8988T (cell line): Measurements from ENCODE around the gene ALAS1.

Experiments
- DNase-seq: peaks from one replicate; pipeline ENCODE4 v3.0.0; 2011

ALAS1 gene

DNA sequence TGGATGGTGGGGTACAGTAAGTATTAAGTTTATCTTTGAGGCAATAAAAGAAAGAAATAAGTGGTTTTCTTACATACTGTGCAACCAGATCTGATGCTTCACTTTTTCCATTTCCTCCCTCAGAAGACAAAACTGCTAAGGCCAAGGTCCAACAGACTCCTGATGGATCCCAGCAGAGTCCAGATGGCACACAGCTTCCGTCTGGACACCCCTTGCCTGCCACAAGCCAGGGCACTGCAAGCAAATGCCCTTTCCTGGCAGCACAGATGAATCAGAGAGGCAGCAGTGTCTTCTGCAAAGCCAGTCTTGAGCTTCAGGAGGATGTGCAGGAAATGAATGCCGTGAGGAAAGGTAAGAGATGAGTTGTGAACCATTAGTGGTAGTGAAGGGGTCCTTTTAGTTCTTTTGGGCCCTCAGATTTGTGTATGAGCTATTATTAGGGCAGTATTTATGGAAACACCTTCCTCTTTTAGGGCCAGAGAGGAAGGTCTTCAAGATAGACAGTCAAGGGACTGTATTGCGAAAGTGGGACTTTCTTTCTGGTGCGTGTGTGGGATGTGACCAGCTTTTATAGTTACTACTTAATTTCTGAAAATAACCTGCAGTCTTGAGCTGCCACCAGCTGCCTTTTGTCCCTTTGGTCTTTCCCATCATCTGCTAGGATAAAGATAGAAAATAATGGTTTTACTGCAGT, 4.6 kb downstream of the ALAS1 start:
- DNase-seq = no peak

DNA sequence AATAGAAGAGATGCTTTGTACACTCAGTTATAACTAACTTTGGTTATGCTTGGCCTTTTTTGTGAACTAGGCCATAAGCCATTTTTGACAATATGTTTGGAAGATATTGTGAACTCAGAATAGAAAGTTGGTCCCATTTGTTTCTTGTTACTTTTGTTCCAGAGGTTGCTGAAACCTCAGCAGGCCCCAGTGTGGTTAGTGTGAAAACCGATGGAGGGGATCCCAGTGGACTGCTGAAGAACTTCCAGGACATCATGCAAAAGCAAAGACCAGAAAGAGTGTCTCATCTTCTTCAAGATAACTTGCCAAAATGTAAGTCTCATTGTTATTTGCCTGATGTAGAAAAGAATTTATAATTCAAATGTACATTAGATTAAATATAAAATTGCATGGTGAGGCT, 5.7 kb downstream of the ALAS1 start:
- DNase-seq = no peak

DNA sequence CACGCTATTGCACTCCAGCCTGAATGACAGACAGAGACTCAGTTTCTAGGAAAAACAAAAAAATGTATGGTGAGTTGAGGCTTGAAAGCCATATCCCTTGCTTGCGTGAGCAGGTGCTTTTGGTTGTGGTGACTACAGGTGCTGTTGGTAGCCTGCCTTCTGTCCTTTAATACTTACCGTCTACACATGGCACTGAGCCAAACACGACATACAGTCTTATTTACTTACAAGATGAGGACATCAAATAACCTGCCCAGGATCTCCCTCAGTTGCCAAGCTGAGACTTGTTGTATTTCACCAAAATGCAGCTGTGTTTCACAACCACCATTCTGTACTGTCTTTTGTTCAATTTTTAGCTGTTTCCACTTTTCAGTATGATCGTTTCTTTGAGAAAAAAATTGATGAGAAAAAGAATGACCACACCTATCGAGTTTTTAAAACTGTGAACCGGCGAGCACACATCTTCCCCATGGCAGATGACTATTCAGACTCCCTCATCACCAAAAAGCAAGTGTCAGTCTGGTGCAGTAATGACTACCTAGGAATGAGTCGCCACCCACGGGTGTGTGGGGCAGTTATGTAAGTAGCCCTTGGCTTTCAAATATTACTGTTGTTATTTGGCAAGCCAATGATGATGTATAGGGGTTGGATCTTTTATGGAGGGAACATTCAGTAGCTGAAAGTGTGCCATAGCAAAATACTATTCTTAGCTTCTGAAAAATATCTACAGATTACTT, 6.5 kb downstream of the ALAS1 start:
- DNase-seq = no peak

DNA sequence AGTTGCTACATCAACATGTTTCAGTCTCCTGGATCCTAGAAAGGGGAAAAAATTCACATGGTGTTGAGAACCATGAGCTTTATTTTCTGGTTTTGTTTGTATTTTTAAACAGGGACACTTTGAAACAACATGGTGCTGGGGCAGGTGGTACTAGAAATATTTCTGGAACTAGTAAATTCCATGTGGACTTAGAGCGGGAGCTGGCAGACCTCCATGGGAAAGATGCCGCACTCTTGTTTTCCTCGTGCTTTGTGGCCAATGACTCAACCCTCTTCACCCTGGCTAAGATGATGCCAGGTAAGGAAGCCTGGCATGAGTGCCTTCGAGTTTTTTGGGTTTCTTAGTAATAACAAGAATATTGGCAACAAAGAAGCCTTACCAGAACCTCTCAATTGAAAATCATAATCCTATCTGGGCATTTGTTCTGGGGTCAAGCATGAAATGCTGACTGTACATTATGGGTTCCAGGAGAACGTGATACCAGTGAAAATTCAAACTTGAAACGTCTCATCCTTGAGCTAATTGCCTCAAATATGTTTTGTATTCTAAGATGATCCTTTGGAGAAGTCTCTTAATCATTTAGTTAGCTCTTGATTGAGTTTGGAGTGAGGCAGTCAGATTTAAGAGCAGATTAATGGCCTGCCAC, 7.9 kb downstream of the ALAS1 start:
- no peak for DNase-seq

DNA sequence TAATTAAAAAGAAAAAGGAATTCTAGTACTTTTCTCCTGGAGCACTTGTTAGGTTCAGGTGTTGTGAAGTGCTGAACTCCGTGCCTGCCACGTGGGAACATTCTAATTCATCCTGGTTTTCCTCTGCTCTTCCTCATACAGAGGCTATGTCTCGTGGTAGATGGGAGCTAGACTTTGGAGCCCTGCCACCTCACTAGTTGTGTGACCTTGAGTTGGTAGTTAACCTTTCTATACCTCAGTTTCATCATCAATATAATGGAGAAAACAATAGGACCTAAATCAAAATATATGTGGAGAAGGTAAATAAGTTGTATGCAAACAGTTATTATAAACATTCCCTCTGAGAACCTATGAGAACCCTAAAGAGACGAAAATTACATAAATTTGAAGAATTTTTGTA, 10.6 kb downstream of the ALAS1 start:
- DNase-seq = no peak

DNA sequence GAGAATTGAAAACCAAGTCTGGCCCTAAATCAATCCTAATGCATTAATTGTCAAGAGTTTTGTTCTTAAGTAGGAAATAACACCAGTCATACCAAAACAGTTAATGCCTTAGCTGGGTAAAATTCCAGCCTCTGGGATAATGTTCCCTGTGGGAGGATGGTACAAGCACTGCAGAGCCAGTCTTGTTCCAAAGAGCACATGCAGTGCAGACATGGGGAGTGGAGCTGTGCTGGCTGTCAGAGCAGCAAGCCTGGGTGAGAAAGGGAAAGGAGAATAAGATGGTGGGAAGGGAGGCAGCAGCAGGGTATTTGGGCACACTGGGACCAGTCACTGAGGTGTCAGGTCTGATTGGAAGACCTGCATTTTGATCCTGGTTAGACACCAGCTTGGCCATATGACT, 12.1 kb downstream of the ALAS1 start:
- DNase-seq = no peak

DNA sequence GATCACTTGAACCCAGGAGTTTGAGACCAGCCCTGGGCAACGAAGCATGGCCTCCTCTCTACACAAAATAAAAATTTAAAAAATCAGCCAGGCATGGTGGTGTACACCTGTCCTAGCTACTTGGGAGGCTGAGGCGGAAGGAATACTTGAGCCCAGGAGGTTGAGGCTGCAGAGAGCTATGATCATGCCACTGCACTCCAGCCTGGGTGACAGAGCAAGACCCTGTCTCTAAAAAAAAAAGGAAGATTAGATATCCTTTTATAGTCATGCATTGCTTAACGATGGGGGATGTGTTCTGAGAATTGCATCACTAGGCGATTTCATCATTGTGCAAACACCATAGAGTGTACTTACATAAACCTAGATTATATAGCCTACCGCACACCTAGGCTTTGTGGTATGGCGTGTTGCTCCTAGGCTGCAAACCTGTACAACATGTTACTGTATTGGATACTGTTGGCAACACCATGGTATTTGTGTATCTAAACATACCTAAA, 12.6 kb downstream of the ALAS1 start:
- DNase-seq = no peak

DNA sequence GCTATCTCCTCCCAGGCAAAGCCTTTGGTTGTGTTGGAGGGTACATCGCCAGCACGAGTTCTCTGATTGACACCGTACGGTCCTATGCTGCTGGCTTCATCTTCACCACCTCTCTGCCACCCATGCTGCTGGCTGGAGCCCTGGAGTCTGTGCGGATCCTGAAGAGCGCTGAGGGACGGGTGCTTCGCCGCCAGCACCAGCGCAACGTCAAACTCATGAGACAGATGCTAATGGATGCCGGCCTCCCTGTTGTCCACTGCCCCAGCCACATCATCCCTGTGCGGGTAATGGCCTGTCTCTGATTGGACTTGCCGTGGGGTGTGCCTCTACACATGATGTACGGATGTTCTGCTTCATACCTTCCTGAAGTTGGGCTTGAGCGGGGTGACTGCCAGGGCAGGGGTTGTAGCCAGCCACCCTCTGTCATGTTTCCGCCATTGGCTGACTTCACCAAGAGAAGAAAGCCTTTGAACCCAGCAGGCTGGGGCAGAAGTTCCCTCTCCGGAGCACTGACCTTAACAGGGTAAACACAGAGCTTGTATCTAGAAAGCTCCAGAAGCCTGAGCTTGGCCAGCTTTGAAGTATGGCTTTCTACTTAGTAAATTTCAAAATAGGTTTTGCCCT, 13.4 kb downstream of the ALAS1 start:
- no peak for DNase-seq

DNA sequence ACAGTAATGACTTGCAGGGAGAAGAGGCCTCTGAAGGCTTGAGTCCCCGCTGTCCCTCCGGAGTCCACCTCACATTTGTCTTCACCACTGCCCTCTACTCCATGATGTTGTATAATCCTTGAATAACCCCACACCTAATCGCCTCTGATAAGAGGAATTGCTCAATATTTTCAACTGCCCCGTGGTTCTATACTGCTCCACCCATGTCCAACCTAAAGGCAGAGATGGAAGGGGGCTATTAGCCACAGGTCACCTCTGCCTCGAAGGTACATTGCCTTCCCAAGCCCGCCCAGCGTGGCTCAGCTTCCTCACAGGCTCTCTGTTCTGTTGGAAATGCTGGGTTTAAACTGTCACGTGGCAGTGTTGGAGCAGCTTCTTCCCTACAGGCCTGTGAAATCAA, 15.0 kb downstream of the ALAS1 start:
- DNase-seq = no peak

DNA sequence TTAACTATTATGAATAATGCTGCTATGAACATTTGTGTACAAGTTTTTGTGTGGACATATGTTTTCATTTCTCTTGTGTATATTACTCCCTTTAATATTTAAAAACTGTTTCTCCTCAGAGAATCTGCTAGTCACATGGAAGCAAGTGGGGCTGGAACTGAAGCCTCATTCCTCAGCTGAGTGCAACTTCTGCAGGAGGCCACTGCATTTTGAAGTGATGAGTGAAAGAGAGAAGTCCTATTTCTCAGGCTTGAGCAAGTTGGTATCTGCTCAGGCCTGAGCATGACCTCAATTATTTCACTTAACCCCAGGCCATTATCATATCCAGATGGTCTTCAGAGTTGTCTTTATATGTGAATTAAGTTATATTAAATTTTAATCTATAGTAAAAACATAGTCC, 15.9 kb downstream of the ALAS1 start:
- no peak for DNase-seq

DNA sequence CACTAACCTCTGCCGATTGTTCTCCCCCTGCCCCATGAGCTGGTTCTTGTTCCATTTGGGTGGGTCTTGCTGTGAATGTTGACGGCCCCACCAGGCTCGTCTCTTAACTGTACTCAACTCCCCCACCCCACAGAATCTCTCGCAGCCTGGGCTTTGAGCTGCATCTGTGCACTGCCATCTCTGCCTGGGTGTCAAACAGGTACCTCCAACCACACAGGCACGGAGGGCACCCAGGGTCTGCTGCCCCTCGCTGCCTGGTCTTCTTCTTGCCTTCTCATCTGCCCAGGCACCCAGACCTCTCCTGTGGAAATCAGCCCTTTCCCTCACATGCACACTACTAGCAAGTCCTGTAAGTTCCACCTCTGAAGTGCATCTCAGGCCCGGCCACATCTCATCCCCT, 17.4 kb downstream of the ALAS1 start:
- no peak for DNase-seq

DNA sequence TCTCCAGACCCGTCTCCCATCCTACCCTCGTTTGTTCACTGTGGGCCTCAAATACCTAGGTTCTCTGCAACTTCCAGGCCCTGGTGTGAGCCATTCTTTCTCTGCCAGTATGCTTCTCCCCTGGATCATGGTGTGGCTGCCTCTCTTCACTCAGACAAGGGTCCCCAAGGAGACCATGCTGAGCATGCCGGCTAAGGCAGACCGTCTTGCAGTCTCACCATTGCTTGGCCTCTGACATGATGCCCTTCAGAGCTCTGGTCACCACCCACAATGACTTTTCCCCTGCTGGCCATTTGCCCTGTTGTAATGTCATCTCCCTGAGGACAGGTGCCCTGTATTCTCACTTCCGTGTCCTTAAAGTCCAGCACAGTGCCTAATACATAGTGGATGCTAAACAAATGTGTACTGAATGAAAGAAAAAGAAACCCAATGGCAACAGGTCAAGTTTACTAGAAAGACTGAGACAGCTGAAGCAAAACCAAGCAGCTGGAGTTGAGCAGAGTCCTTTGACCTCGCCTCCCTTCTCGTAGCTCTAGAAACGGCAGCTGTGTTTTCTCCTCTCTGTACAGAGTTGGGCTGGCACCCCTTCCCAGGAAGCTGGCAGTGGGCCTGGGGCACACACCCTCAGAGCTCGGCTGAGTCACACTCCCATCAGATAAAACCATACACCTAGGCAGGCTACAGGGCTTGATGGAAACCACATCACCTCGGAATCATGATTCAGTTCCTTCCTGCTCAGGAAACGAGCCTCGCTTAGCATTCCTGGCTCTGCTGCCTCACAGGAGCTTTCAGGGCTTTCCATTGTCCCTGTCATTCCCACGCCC, 18.8 kb downstream of the ALAS1 start:
- DNase-seq = peak; percentile 97

DNA sequence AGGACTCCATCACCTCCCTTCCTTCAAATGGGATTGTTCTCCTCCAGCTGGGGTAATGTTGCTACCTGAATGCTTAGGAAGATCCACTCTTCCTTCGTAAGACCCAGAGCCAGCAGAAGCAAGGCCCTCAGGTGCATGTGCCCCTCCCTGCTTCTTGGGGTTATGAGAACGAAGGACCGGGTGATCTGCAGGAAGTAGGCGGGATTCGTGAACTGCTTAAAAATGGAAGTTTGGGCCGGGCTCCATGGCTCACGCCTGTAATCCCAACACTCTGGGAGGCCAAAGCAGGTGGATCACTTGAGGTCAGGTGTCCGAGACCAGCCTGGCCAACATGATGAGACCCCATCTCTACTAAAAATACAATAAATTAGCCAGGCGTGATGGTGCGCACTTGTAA, 19.4 kb downstream of the ALAS1 start:
- DNase-seq = no peak

DNA sequence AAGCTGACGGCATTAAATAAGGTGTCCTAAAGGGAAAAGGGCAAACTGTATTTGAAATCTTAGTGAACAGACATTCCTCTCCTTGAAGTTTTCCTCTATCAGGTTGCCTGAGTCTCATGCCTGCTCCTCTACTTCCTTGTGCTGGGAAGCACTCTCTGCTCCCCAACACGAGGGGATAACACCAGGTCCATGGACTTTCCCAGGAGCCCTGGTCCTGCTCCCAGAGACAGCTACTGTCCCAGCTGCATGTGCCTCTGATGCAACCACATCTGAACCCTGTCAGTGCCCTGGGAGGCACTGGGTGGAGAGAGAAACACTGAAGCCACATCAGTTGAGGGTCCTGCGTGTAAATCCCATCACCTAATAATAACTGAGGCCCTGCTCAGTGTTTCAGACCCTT, 20.1 kb downstream of the ALAS1 start:
- DNase-seq = no peak

DNA sequence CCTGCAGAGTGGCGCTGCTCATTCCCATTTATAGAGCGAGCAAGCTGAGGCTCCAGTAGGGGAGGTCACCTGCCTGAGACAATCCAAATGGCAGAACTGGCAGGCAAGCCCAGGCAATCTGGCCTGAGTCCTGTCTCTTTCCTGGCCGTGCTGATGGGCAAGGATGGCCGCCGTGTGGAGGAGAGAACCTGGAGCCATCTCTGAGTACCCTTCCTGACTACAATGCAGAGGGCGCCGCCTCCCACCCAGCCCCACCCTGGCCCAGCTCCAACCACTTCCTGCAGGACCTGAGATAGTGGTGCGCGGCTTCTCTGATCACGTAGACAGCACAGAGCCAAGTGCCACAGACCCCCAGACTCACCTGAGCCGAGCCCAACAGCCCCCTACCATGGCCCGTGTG, 20.5 kb downstream of the ALAS1 start:
- no peak for DNase-seq

DNA sequence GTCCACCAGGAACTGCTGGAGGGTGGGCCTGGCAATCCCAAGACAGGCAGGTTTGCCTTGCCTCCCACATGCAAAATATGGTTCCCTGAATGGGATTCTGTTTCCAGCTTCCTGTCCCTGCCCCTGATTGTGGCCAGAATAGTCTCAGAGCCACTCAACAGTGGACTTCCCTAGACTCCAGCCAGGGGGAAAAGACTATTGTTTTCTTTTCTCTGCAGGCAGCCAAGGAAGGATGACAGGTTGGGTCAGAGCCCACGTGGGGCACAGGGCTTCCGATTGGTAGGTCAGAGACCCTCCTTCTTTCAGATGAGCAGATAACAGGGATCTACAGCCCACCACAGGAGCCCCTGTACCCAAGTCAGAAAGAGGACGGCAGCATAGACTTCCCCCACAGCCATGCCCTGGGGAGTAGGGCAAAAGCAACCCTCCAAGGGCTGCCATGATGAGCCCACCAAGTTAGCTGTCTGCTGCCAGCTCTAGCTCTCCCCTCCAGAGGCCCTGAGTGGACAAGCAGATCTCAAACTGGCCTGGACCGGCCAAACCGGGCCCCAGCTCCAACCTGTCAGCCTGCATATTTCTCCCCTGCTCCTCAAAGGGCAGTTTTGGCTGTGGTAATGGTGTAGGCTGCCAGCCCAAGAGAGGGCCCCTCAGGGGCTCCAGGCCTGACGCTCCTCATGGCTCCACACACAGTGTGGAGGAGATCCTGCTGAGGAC, 21.1 kb downstream of the ALAS1 start:
- DNase-seq = no peak

DNA sequence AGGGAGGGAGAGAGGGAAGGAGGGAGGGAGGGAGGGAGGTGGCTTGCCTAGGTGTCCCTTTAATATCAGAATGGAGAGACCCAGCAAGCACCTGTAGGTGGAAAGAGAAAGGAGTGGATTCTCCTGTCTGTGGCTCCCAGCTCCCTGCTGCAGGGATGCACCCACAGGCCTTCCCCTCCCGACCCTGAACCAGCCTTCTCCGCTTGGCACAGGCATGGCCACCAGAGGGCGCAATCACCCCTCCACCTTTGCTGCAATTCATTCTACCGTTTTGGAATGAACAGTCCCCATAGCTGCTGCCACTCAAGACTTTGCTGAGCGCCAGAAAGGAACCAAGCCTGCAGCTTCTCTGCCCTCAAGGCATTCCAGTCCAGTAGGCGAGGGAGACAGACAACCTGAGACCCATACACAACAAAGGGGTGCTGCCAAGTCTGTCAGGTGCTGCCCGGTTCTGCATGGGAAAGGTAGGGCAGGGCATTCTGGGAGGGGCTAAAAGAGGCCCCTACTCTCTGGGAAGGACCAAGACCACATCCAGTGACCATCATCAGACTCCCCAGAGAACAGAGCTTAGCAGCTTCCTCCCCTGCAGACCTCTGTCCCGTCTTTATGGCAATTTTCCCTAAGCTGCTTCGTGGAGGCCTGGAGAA, 22.5 kb downstream of the ALAS1 start:
- DNase-seq = peak; percentile 97

DNA sequence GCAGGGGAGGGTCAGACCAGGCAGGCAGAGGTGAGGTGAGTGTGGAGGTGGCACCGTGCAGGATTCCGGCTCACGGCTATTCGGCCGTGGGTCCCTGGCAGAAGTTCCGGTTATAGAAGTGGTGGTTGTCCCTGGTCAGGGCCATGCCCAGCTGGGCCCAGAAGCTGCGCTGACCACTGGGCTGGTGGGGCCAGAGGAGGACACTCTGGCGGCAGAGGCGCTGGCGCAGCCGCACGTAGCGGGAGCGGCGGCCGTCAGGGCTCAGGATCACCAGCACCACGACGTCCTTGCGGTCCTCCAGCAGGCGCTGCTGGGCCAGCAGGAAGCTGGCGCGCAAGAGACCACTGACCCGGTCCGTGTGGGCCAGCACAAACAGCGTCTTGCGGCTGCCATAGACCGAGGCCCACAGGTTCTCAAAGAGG, 23.2 kb downstream of the ALAS1 start:
- no peak for DNase-seq

DNA sequence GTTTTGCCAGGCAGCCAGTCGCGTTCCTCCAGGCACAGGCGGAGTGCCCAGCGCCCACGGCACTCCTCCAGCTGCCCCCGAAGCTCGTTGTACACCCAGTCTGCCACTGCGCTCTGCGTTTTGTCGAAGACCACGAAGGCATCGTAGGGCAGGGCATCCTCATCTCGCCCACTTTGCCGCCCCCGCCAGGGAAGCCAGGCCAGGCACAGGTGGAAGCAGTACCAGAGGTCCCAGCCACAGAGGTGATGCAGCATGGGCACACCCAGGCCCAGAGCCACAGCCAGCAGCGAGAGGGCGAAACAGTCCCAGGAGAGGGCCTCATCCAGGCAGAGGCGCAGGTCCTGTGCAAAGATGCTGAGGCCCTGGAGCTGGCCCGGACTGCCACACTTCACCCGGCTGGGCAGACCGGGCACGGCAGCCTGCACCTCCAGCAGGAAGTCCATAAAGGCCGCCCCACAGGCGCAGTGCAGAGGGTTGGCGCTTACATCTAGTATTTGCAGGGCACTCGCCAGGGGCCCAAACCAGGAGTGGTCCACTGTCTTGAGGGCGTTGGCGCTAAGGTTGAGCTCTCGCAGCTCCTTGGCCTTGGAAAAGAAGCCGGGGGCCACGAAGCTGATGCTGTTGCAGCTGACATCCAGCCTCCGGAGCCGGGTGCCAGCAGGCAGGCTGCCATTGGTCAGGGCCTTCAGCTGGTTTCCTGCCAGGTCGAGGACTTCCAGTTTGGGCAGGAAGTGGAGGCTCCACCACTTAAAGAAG, 23.8 kb downstream of the ALAS1 start:
- no peak for DNase-seq

DNA sequence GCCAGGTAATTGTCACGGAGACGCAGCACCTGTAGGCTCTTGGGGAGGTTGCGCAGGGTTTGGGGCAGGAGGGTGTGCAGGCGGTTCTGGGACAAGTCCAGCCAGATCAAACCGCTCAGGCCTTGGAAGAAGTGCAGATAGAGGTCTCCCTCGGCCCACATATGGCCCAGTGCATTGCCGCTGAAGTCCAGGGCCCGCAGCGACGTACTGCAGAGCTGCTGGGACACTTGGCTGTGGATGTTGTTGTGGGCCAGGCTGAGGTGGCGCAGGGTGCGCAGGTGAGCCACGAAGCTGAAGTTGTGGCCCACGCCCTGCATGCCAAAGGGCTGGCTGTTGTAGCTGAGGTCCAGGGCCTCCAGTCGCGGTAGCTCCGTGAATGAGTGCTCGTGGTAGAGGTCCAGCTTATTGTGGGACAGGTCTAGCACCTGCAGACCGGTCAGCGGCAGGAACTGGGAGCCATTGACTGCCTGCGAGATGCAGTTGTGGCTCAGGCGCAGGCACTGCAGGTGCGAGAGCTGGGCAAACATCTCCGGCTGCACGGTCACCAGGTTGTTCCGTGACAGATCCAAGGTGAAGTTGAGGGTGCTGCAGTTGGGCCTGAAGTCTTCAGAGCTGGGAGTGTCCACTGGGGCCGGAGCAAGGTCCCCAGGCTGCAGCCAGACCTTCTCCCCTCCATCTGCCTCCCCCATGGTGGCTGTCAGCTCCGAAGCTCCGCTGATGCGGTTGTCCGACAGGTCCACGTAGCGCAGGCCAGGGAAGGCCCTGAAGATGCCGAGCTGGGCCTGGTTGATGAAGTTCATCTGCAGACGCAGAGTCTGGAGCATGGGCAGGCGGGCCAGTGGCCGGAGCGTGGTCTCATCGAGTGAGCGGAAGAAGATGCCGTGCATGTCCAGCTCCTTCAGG, 24.6 kb downstream of the ALAS1 start:
- no peak for DNase-seq
